Prostate gland (tissue), 2 donors: ENCODE data around the gene CD40.

Source experiments
- POLR2A ChIP-seq: fragments of 450-650 bp; IDR thresholded peaks from one replicate; pipeline ENCODE4 v1.6.1; 2016; ENCODE audit warnings: antibody characterized with exemption, mild to moderate bottlenecking
- POLR2AphosphoS5 ChIP-seq: sonication (generic); formaldehyde crosslinking; IDR thresholded peaks from one replicate; pipeline ENCODE4 v1.6.1; 2017; ENCODE audit warnings: antibody characterized with exemption
- TF ChIP-seq, protein P1 (sequence below), 4 experiments: fragments of 200-600 bp in 2 of 4; fragments of 450-650 bp in 2 of 4; sonication (generic) in 2 of 4; IDR thresholded peaks; 1 replicate in 3 of 4; 2 replicates in 1 of 4; pipeline ENCODE4 v1.5.1; 2016 to 2019; ENCODE audit warnings: antibody characterized with exemption in 4 of 4, mild to moderate bottlenecking in 2 of 4, moderate library complexity in 2 of 4

- TF ChIP-seq, protein P1, sequence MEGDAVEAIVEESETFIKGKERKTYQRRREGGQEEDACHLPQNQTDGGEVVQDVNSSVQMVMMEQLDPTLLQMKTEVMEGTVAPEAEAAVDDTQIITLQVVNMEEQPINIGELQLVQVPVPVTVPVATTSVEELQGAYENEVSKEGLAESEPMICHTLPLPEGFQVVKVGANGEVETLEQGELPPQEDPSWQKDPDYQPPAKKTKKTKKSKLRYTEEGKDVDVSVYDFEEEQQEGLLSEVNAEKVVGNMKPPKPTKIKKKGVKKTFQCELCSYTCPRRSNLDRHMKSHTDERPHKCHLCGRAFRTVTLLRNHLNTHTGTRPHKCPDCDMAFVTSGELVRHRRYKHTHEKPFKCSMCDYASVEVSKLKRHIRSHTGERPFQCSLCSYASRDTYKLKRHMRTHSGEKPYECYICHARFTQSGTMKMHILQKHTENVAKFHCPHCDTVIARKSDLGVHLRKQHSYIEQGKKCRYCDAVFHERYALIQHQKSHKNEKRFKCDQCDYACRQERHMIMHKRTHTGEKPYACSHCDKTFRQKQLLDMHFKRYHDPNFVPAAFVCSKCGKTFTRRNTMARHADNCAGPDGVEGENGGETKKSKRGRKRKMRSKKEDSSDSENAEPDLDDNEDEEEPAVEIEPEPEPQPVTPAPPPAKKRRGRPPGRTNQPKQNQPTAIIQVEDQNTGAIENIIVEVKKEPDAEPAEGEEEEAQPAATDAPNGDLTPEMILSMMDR (IDR thresholded peaks at IDR 0.05) = no peak
- TF ChIP-seq POLR2A = no peak
- peak; percentile 43 for TF ChIP-seq POLR2AphosphoS5
Measured at GRCh38 chr20:46139908-46140482, 21.9 kb downstream of the CD40 start.
